Measurements from ENCODE around the gene RUFY4.

RUFY4 gene

GRCh38 chr2:218065239-218066006, 3.6 kb upstream of the RUFY4 start:
- no peak for DNase-seq

DNA sequence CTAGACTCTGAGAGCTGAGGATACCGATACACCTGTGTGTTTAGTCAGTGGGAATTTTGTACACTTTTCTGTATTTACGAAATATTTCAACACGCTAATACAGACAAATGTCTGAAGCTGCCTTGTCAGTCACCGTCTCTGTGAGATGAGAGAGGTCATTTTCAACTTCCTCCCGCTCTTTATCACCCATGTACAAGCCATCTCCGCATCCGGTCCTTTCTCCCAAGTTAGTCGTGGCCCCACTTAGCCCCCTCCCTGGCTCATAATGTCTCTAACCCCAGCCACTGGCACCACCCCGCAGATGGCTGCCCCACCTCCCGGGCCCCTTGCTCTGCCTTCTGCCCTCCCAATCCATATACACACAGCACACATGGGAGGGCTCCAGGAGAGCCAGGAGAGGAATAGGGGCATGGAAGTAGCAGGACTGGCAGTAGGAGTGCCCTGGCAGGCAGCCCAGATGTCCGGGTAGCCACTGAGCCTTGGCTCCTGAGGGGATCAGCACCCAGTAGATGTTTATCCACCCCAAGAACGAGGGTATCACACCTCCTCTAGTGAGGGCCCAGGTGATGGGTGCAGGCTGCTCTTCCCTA, 2.0 kb upstream of the RUFY4 start:
- no peak for DNase-seq

DNA sequence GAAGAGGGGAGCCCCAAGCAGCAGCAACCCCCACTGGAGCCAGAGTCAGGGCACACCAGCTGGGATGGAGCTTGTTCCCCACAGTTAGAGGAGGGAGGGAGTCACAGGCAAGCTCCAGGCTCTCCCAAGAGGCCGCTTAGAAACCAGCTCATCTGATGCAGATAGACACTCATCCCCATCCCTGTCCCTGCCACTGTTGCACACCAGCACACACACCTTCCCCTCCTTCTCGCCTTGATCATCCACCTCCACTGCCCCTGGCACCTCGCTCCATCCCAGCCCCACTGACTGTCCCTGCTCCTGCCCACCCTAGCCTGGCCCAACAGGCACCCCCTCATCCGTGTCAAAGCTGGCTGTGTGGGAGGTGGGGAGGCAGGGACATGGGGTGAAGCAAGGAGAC, 1.5 kb upstream of the RUFY4 start:
- DNase-seq: no peak

GRCh38 chr2:218069606-218070300, 700 bp downstream of the RUFY4 start:
- no peak for DNase-seq

GRCh38 chr2:218070587-218070986, 1.5 kb downstream of the RUFY4 start:
- DNase-seq: no peak

- DNase-seq: no peak
Observed at GRCh38 chr2:218071218-218071937, 2.3 kb downstream of the RUFY4 start.

DNA sequence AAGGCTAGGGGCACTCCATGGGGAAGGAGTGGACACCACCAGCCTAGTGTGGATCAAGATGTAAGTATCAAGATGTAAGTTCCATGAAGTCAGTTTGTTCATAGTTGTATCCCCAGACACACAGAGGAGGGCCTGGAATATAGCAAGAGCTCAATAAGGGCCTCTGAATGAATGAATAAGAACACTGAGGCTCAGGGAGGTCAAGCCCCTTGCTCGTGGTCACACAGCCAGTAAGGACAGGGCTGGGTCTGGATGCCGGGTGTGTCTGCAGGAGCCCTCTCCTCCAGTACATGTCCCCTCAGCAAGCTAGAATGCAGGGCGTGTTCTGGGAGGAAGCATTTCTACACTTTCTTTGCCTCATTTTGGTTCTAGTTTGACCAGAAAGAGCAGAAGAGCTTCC, 2.9 kb downstream of the RUFY4 start:
- DNase-seq: no peak

DNA sequence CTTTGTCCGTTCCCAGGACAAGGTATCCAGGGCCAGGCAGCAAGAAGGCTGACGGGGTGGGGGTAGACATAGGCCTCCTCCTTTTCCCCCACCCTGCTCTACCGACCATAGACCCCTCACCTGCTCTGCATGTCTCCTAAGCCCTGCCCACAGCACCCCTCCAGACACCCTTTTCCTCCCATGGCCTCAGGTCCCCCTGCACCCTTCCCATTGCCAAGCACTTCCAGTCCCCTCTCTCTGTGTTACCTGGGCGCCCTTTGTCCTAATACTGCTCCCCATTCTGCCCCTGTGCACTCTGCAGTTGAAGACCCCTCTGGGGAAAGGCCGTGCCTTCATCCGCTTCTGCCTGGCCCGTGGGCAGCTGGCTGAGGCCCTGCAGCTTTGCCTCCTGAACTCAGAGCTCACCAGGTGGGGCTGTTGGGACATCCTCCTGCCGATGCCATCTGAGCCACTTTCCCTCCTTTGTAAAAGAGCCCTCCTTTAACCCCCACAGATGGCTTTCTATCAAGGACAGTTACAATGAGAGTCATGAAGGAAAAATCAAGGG, 3.5 kb downstream of the RUFY4 start:
- DNase-seq: no peak

DNA sequence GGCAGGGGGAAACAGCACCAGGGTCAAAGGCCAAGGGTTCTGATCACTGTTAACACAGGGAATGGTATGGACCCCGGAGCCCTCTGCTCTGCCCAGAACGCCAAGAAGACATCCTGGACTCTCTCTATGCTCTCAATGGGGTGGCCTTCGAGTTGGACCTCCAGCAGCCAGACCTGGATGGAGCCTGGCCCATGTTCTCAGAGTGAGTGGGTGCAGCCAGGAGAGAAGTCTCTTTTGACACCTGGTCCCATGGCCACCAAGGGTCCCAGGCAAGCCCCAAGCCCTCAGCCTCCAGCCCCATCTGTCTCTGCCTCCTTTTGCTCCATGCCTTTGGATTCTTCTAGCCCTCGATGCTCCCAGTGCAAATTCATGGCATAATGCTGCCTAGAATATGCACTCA, 4.1 kb downstream of the RUFY4 start:
- DNase-seq: no peak

- DNase-seq: no peak
Observed at GRCh38 chr2:218074031-218074430, 5.0 kb downstream of the RUFY4 start.

GRCh38 chr2:218075975-218076811, 7.1 kb downstream of the RUFY4 start:
- no peak for DNase-seq

DNA sequence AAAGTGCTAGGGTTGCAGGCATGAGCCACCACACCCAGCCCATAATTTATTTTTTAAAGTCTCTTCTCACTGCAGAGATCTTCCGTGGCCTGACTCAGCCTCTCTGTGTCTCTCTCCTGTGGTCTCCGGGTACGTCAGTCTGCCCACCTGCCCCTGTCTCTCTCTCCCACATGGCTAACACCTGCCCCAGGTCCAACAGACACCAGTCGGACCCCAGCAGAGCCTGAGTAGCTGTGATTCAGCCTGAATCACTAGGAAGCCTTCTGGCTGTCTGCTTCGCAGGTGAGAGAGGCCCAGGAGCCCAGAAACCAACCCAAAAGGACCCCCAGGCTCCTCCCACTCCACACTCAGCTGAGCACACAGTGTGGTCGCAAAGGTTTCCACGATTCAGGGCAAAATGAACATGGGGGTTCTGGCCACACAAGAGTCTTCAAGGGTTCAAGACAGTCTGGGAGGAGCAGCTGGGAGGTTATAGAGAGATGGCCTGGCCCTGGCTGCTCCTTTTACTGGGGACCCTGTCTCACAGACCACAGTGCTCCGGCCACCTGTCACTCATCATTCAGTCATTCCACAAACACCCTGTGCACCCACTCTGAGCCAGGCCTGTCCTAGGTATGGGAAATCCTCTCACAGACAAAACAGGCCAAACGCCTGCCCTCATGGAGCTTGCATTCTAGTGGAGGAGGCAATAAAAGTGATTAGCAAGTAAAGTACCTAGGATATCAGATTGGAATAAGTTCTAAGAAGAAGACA, 8.6 kb downstream of the RUFY4 start:
- no peak for DNase-seq

DNA sequence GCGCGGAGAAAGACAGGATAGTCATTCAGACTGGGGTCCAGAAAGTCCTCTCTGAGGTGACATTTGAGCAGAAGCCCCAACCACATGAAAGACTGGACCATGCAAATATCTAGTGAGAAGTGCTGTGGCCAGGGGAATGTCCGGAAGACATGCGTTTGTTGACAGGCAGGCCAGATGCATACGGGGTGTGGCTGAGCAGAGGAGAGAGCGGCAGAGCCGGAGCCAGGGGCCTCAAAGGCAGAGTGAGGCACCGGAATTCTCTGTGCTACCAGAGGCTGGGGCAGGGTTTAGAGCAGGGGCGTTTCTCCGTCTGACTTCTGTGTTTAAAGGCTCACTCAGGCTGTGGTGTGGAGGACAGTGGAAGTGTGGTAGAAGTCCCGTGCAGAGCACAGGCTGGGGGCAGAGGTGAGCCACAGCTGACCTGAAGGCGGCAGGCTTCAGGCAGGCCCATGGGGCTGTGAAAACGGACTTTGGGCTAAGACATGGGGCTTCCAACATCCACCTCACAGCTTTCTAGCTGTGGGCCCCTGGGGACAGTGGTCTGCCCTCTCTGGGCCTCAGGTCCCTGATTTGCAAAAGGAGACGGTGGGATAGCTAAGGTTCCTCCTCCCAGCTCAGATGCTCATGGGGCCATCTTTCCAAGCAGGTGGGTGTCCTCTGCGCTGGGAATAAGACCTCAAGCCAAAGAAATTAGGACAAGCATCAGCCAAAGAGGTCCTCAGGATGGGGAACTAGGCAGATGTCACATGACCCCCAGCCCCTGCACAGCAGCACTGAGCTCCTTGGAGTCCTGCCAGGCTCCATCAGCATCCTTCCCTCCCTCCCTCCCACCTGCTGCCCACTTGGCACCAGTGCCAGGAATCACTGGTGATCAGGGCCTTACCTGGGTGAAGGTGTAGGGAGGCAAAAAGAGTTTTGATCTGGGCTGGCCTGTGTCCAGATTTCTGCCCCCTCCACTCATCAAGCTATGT, 11.2 kb downstream of the RUFY4 start:
- peak in 1 of 2 experiments; percentile 19 for DNase-seq

GRCh38 chr2:218081063-218081462, 12.0 kb downstream of the RUFY4 start:
- no peak for DNase-seq

GRCh38 chr2:218081695-218082094, 12.6 kb downstream of the RUFY4 start:
- DNase-seq: peak in 1 of 2 experiments; percentile 25

- DNase-seq: no peak
Observed at GRCh38 chr2:218082586-218083351, 13.7 kb downstream of the RUFY4 start.

DNA sequence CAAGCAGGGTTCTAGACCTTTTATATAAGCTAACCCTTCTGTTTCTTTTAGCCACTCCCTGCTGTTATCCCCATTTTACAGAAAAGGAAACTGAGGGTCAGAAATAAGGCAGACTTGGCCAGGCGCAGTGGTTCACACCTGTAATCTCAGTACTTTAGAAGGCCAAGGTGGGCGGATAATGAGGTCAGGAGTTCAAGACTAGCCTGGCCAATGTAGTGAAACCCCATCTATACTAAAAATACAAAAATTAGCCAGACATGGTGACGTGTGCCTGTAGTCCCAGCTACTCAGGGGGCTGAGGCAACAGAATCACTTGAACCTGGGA, 14.3 kb downstream of the RUFY4 start:
- DNase-seq: no peak

DNA sequence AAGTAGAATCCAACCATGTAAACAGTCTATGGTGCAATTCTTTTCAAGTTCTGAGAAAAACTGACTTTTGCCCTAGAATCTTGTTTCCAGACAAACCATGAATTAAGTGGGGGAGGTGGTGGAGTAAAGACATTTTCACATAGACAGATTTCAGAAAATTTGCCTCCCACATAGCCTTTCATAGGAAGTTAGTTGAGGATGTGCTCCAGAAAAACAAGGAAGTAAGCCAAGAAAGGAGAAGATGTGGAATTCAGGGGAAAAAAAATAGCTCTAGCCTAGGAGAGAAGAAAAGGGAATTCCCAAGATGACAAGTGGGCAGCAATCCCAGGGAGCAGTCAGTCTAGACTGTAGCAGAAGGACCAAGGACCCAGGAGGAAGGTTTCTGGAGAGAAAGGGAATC, 17.4 kb downstream of the RUFY4 start:
- no peak for DNase-seq

GRCh38 chr2:218089259-218089658, 20.2 kb downstream of the RUFY4 start:
- DNase-seq: no peak

DNA sequence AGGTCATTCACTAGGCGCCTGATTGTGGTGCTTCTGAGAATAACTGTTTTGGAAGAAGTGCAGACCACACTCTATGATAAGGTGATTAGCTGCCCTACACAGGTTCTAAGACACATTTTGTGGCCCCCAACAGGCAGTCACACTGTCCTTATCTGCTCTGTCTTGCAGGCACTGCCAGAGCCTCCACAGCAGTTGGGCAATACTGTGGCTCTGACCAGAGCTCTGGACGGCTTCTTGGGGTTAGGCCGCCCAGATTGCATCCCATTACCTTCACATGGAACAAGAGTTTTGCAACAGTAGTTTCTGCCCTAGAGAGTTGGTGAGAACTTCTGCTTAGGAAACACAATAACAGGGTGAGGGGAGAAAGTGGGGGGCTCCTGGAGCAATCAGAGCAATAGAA, 22.7 kb downstream of the RUFY4 start:
- no peak for DNase-seq
